Mesenchymal stem cell (in vitro differentiated cells and primary cell): ENCODE measurements around the gene FRYL.

Experiments
- DNase-seq: peaks from one replicate; pipeline ENCODE4 v3.0.0-alpha.2; 2013
- H2AFZ ChIP-seq: one replicate; pipeline ENCODE4 v1.6.1; 2013; ENCODE audit warnings: low read depth, mild to moderate bottlenecking, control low read depth, inconsistent platforms, low read length, moderate library complexity
- H2AK5ac ChIP-seq: 2 replicates; pipeline ENCODE4 v1.6.1; 2013; ENCODE audit warnings: low read length, moderate library complexity, mild to moderate bottlenecking, inconsistent platforms; ENCODE audit not compliant: severe bottlenecking
- H2BK120ac ChIP-seq: one replicate; pipeline ENCODE4 v1.6.1; 2013; ENCODE audit warnings: low read depth, mild to moderate bottlenecking, inconsistent platforms, low read length, moderate library complexity
- H2BK12ac ChIP-seq, 2 experiments: one replicate each; pipeline ENCODE4 v1.6.1; 2013; ENCODE audit warnings: inconsistent platforms in 2 of 2, low read length in 2 of 2, mild to moderate bottlenecking in 2 of 2, moderate library complexity in 2 of 2, control low read depth in 1 of 2
- H2BK15ac ChIP-seq: one replicate; pipeline ENCODE4 v1.6.1; 2013; ENCODE audit warnings: mild to moderate bottlenecking, low read depth, inconsistent platforms; ENCODE audit not compliant: poor library complexity, severe bottlenecking
- H2BK5ac ChIP-seq: 2 replicates; pipeline ENCODE4 v1.6.1; 2013; ENCODE audit warnings: low read depth, mild to moderate bottlenecking, low read length, control low read depth, inconsistent platforms; ENCODE audit not compliant: poor library complexity, severe bottlenecking
- H3K14ac ChIP-seq, 2 experiments: one replicate each; pipeline ENCODE4 v1.6.1; 2013; ENCODE audit warnings: inconsistent platforms in 2 of 2, low read length in 2 of 2, control low read depth in 1 of 2, mild to moderate bottlenecking in 1 of 2, moderate library complexity in 1 of 2
- H3K18ac ChIP-seq, 2 experiments: one replicate each; pipeline ENCODE4 v1.6.1; 2013; ENCODE audit warnings: inconsistent platforms in 2 of 2, low read length in 2 of 2, control low read depth in 1 of 2, low read depth in 1 of 2, mild to moderate bottlenecking in 1 of 2
- H3K23ac ChIP-seq, 2 experiments: one replicate each; pipeline ENCODE4 v1.6.1; 2013; ENCODE audit warnings: inconsistent platforms in 2 of 2, low read length in 2 of 2, mild to moderate bottlenecking in 2 of 2, moderate library complexity in 2 of 2, control low read depth in 1 of 2
- H3K27ac ChIP-seq: 2 replicates; pipeline ENCODE4 v1.5.1; 2013; ENCODE audit warnings: mild to moderate bottlenecking, moderate library complexity, low read length, control low read depth, inconsistent platforms; ENCODE audit not compliant: poor library complexity, severe bottlenecking
- H3K27me3 ChIP-seq, 2 experiments: 2 replicates each; pipeline versions ENCODE4 v1.6.1 to v1.7.0; 2013; ENCODE audit warnings: low read length in 2 of 2, mild to moderate bottlenecking in 2 of 2, moderate library complexity in 2 of 2, control low read depth in 1 of 2, inconsistent platforms in 1 of 2; ENCODE audit not compliant: control insufficient read depth in 1 of 2, insufficient read depth in 1 of 2
- H3K36me3 ChIP-seq, 2 experiments: 2 replicates each; pipeline versions ENCODE4 v1.6.1 to v1.7.0; 2013; ENCODE audit warnings: low read length in 2 of 2, control low read depth in 1 of 2, inconsistent platforms in 1 of 2, low read depth in 1 of 2, mild to moderate bottlenecking in 1 of 2; ENCODE audit not compliant: insufficient read depth in 2 of 2, control insufficient read depth in 1 of 2
- H3K4ac ChIP-seq, 2 experiments: one replicate each; pipeline ENCODE4 v1.6.1; 2013; ENCODE audit warnings: inconsistent platforms in 2 of 2, low read length in 2 of 2, mild to moderate bottlenecking in 2 of 2, moderate library complexity in 2 of 2, control low read depth in 1 of 2, low read depth in 1 of 2
- H3K4me1 ChIP-seq: 2 replicates; pipeline ENCODE4 v1.6.1; 2013; ENCODE audit warnings: low read depth, low read length, control low read depth; ENCODE audit not compliant: control insufficient read depth, insufficient read depth
- H3K4me2 ChIP-seq: 2 replicates; pipeline ENCODE4 v1.6.1; 2013; ENCODE audit warnings: low read length, mild to moderate bottlenecking, inconsistent platforms; ENCODE audit not compliant: poor library complexity, severe bottlenecking
- H3K4me3 ChIP-seq, 2 experiments: 2 replicates each; pipeline versions ENCODE4 v1.5.1 to v1.7.0; 2013; ENCODE audit warnings: low read length in 2 of 2, mild to moderate bottlenecking in 2 of 2, control low read depth in 1 of 2, low read depth in 1 of 2; ENCODE audit not compliant: insufficient read depth in 1 of 2
- H3K79me1 ChIP-seq: replicated peaks from 2 replicates; pipeline ENCODE4 v1.6.1; 2013; ENCODE audit warnings: mild to moderate bottlenecking, control low read depth, low read length, inconsistent platforms; ENCODE audit not compliant: poor library complexity, severe bottlenecking
- H3K9ac ChIP-seq: 2 replicates; pipeline ENCODE4 v1.7.0; 2013; ENCODE audit warnings: mild to moderate bottlenecking, low read length, moderate library complexity
- H3K9me3 ChIP-seq: 2 replicates; pipeline ENCODE4 v1.7.0; 2013; ENCODE audit warnings: mild to moderate bottlenecking, low read length; ENCODE audit not compliant: control insufficient read depth
- H4K8ac ChIP-seq: one replicate; pipeline ENCODE4 v1.6.1; 2013; ENCODE audit warnings: inconsistent platforms, mild to moderate bottlenecking, low read length, moderate library complexity
- H4K91ac ChIP-seq: one replicate; pipeline ENCODE4 v1.6.1; 2013; ENCODE audit warnings: mild to moderate bottlenecking, low read length, inconsistent platforms
- WGBS: methylation state at CpG from one replicate; pipeline ENCODE4 v1.1.7; 2013; ENCODE audit warnings: mixed read lengths; 5-methylcytosine and 5-hydroxymethylcytosine counted together

Gene FRYL

DNA sequence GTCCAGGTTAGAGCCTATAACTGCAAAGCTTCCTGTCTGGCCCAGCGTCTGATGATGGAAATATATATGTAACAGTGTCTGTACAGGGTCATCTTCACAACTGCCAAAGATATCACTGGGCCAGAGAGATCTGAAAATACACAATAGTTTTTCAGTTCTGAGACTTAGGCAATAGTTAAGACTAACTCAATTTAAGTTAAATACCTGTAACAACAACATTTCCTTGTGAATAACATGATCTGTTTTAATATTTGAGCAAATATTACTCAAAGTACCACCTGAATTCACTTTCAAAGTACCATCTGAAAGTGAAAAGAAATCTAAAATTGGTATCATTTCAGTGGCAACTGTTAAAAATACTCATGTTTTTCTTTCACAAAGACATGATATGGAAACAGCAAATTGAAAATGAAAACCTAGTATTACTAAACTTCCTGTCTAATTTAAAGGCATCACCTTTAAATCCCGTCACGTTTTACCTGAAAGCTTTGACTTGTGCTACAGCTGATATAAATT lies 280.5 kb downstream of the FRYL start:
- no peak overlapping the region for H2BK15ac ChIP-seq
- no peak overlapping the region for H3K4me2 ChIP-seq
- 89% methylated on average over 1 of the region's 3 CpGs for WGBS
- H3K23ac ChIP-seq: no peak overlapping the region
- H3K14ac ChIP-seq: no peak overlapping the region
- H3K4me1 ChIP-seq: no peaks in the 10 kb centered on the region
- no peak overlapping the region for H2BK5ac ChIP-seq
- H3K18ac ChIP-seq: no peak overlapping the region
- no peak overlapping the region for H4K91ac ChIP-seq
- DNase-seq: no peak
- H2AK5ac ChIP-seq: no peak overlapping the region
- H3K79me1 ChIP-seq: no peaks in the 10 kb centered on the region
- no peak overlapping the region for H3K4ac ChIP-seq
- no peak overlapping the region for H2BK120ac ChIP-seq
- no peaks in the 10 kb centered on the region for H3K27me3 ChIP-seq
- no peak overlapping the region for H4K8ac ChIP-seq
- peaks cover 9 to 34% of the 10 kb centered on the region in 2 experiments for H3K36me3 ChIP-seq
- H2BK12ac ChIP-seq: no peak overlapping the region
- H3K27ac ChIP-seq: no peak overlapping the region
- no peak overlapping the region for H3K9ac ChIP-seq
- H3K4me3 ChIP-seq: no peak overlapping the region
- H3K9me3 ChIP-seq: no peaks in the 10 kb centered on the region
- no peak overlapping the region for H2AFZ ChIP-seq

- no peak overlapping the region for H2BK5ac ChIP-seq
- H2BK15ac ChIP-seq: no peak overlapping the region
- H3K27ac ChIP-seq: no peak overlapping the region
- no peaks in the 10 kb centered on the region for H3K9me3 ChIP-seq
- no peaks in the 10 kb centered on the region for H3K4me1 ChIP-seq
- DNase-seq: no peak
- 100% methylated on average over 4 of the region's 4 CpGs for WGBS
- no peak overlapping the region for H2BK120ac ChIP-seq
- H3K79me1 ChIP-seq: no peaks in the 10 kb centered on the region
- no peak overlapping the region for H3K4me2 ChIP-seq
- H3K23ac ChIP-seq: no peak overlapping the region
- no peak overlapping the region for H4K91ac ChIP-seq
- peaks cover 9 to 31% of the 10 kb centered on the region in 2 experiments for H3K36me3 ChIP-seq
- no peak overlapping the region for H3K4me3 ChIP-seq
- H3K14ac ChIP-seq: no peak overlapping the region
- H3K4ac ChIP-seq: no peak overlapping the region
- no peak overlapping the region for H2AK5ac ChIP-seq
- H4K8ac ChIP-seq: no peak overlapping the region
- H3K18ac ChIP-seq: no peak overlapping the region
- H3K9ac ChIP-seq: no peak overlapping the region
- no peak overlapping the region for H2BK12ac ChIP-seq
- H3K27me3 ChIP-seq: no peaks in the 10 kb centered on the region
- no peak overlapping the region for H2AFZ ChIP-seq
Measured at GRCh38 chr4:48498895-48499294, 281.2 kb downstream of the FRYL start.

GRCh38 chr4:48495941-48496340 lies 284.1 kb downstream of the FRYL start:
- Histone ChIP-seq H3K9ac (no peak overlapping the region), H3K14ac (no peak overlapping the region), H3K4ac (no peak overlapping the region), H2AK5ac (no peak overlapping the region), H2AFZ (no peak overlapping the region), H3K4me1 (peaks cover under 1% of the 10 kb centered on the region), H2BK12ac (no peak overlapping the region), H4K8ac (no peak overlapping the region), H4K91ac (no peak overlapping the region), H3K79me1 (no peaks in the 10 kb centered on the region), H3K36me3 (peaks cover 7 to 23% of the 10 kb centered on the region in 2 experiments), H3K9me3 (no peaks in the 10 kb centered on the region), H3K4me2 (no peak overlapping the region), H3K18ac (no peak overlapping the region), H2BK15ac (no peak overlapping the region), H2BK120ac (no peak overlapping the region), H2BK5ac (no peak overlapping the region), H3K4me3 (no peak overlapping the region), H3K23ac (no peak overlapping the region), H3K27me3 (peaks cover 12 to 22% of the 10 kb centered on the region in 2 experiments), H3K27ac (no peak overlapping the region)
- no peak for DNase-seq
- 100% methylated on average over 2 of the region's 2 CpGs for WGBS

GRCh38 chr4:48493452-48494100 lies 286.5 kb downstream of the FRYL start:
- Histone ChIP-seq H3K18ac (no peak overlapping the region), H2AFZ (no peak overlapping the region), H3K27me3 (peaks cover 23 to 46% of the 10 kb centered on the region in 2 experiments), H2BK12ac (no peak overlapping the region), H4K91ac (no peak overlapping the region), H3K36me3 (peaks cover 5 to 7% of the 10 kb centered on the region in 2 experiments), H3K9me3 (no peaks in the 10 kb centered on the region), H2BK15ac (no peak overlapping the region), H3K4me2 (no peak overlapping the region), H2AK5ac (no peak overlapping the region), H4K8ac (no peak overlapping the region), H3K23ac (no peak overlapping the region), H3K79me1 (no peaks in the 10 kb centered on the region), H3K14ac (no peak overlapping the region), H2BK5ac (no peak overlapping the region), H3K4me1 (peaks cover 12% of the 10 kb centered on the region), H3K4me3 (no peak overlapping the region), H3K27ac (no peak overlapping the region), H2BK120ac (no peak overlapping the region), H3K4ac (no peak overlapping the region), H3K9ac (no peak overlapping the region)
- no peak for DNase-seq
- WGBS: 87% methylated on average over 3 of the region's 4 CpGs
